ENCODE data around the gene AK1. TPM values are rescaled to one million over a fixed set of nuclear protein-coding genes. Genes with fewer than 3 reads are reported as not detected.

The AK1 gene
- total and polyA plus RNA-seq, 2 of the 13 experiments (the other 11 are each of a cell fraction or from before 2014, with no cell fraction given): 19.1 to 32.8 TPM

DNA sequence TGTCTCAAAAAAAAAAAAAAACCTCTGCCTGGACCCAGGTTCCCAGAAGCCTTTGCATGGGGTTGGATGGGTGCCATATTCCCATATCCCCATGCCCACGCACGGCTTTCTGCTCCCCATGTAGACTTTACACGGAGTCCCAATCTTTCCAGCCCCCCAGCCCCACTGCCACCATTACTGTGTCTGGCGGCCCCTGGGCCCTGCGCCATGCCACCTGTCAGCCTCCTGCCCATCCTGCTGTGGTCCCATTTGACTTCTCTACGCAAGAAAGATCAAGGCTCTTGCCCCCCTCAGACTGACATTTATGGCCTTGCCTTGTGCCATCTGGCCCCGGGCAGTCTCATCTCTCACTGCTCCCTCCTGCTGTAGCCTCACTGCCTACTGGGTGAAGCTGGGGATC is 6.5 kb upstream of the AK1 start:
- Histone ChIP-seq H3K27ac (ENCODE audit: extremely low read length, insufficient read depth, low read length) (no peak overlapping the region), H2AFZ (ENCODE audit: low read length) (no peak overlapping the region), H3K9ac (ENCODE audit: insufficient read depth, low read depth, low read length) (no peak overlapping the region), H3K79me2 (ENCODE audit: insufficient read depth, low read length) (no peaks in the 10 kb centered on the region), H3K4me2 (ENCODE audit: low read depth, low read length) (no peak overlapping the region), H4K20me1 (ENCODE audit: insufficient read depth, low read length) (no peaks in the 10 kb centered on the region), H3K4me3 (replicated peaks in 1 of 3; ENCODE audit: insufficient read depth in 1 of 3, low read depth in 2 of 3, low read length in 3 of 3) (no peak overlapping the region), H3K36me3 (replicated peaks in 1 of 2; ENCODE audit: control insufficient read depth in 1 of 2, insufficient read depth in 2 of 2, low read length in 2 of 2) (peaks cover 9 to 19% of the 10 kb centered on the region in 2 experiments; a peak in 4 of 5 replicates), H3K9me3 (ENCODE audit: low read length) (no peaks in the 10 kb centered on the region), H3K4me1 (ENCODE audit: insufficient read depth, low read length) (peaks cover 4% of the 10 kb centered on the region; the same call in 1 of the 2 replicates), H3K27me3 (ENCODE audit: control insufficient read depth in 1 of 2, insufficient read depth in 2 of 2, low read length in 2 of 2) (no peaks in the 10 kb centered on the region)
- DNase-seq (ENCODE audit: low spot score) (no peak), ATAC-seq (no peak; the same call in 1 of the 3 replicates), FAIRE-seq (no peak)
- in situ Hi-C loops (cut with HindIII; ENCODE audit: extremely low pct_ligation_motif_present, low pct_unique_long_range_greater_than_20kb) (no loop called here), intact Hi-C loops (cut with micrococcal nuclease; ENCODE audit: unreplicated experiment) (no loop called here)
- ChIA-PET CTCF (ENCODE audit: low intra/inter-chr PET ratio, low total read pairs) (no interaction called here), POLR2A (no interaction called here)
- WGBS (ENCODE audit: low lambda C conversion rate): 98% methylated on average over 7 of the region's 7 CpGs
- no TSS peak for BruUV-seq (replicated peaks)
- TF ChIP-seq NFKB2 (CRISPR knock-in tag; IDR thresholded peaks at IDR 0.05; ENCODE audit: borderline replicate concordance) (no peak), MZF1 (CRISPR knock-in tag; IDR thresholded peaks at IDR 0.05; ENCODE audit: borderline replicate concordance) (no peak), POLR2G (IDR thresholded peaks at IDR 0.05; ENCODE audit: low read depth, low read length) (peak; percentile 49; the same call in 1 of the 2 replicates)
- TF ChIP-seq, protein P1, sequence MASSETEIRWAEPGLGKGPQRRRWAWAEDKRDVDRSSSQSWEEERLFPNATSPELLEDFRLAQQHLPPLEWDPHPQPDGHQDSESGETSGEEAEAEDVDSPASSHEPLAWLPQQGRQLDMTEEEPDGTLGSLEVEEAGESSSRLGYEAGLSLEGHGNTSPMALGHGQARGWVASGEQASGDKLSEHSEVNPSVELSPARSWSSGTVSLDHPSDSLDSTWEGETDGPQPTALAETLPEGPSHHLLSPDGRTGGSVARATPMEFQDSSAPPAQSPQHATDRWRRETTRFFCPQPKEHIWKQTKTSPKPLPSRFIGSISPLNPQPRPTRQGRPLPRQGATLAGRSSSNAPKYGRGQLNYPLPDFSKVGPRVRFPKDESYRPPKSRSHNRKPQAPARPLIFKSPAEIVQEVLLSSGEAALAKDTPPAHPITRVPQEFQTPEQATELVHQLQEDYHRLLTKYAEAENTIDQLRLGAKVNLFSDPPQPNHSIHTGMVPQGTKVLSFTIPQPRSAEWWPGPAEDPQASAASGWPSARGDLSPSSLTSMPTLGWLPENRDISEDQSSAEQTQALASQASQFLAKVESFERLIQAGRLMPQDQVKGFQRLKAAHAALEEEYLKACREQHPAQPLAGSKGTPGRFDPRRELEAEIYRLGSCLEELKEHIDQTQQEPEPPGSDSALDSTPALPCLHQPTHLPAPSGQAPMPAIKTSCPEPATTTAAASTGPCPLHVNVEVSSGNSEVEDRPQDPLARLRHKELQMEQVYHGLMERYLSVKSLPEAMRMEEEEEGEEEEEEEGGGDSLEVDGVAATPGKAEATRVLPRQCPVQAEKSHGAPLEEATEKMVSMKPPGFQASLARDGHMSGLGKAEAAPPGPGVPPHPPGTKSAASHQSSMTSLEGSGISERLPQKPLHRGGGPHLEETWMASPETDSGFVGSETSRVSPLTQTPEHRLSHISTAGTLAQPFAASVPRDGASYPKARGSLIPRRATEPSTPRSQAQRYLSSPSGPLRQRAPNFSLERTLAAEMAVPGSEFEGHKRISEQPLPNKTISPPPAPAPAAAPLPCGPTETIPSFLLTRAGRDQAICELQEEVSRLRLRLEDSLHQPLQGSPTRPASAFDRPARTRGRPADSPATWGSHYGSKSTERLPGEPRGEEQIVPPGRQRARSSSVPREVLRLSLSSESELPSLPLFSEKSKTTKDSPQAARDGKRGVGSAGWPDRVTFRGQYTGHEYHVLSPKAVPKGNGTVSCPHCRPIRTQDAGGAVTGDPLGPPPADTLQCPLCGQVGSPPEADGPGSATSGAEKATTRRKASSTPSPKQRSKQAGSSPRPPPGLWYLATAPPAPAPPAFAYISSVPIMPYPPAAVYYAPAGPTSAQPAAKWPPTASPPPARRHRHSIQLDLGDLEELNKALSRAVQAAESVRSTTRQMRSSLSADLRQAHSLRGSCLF (CRISPR knock-in tag; IDR thresholded peaks at IDR 0.05; ENCODE audit: borderline replicate concordance): no peak
- TF ChIP-seq, protein P2, sequence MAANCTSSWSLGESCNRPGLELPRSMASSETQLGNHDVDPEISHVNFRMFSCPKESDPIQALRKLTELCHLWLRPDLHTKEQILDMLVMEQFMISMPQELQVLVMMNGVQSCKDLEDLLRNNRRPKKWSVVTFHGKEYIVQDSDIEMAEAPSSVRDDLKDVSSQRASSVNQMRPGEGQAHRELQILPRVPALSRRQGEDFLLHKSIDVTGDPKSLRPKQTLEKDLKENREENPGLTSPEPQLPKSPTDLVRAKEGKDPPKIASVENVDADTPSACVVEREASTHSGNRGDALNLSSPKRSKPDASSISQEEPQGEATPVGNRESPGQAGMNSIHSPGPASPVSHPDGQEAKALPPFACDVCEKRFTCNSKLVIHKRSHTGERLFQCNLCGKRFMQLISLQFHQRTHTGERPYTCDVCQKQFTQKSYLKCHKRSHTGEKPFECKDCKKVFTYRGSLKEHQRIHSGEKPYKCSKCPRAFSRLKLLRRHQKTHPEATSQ (CRISPR knock-in tag; IDR thresholded peaks at IDR 0.05; ENCODE audit: borderline replicate concordance): no peak

Data from HepG2 (cell line).